SK-N-SH (cell line): ENCODE data around the gene MNT. TPM values are rescaled to one million over a fixed set of nuclear protein-coding genes. Genes with fewer than 3 reads are reported as not detected.

Experiments used
- CTCF ChIA-PET: fragments of 300-600, 350-600 bp; formaldehyde crosslinking; extraction: SDS; loops from one replicate; lab custom pipeline; 2021; lab: Yijun Ruan, JAX
- POLR2A ChIA-PET: fragments of 350-600 bp; sonication (Branson Sonifier 250); formaldehyde crosslinking; extraction: SDS; loops from one replicate; lab custom pipeline; 2020; ENCODE audit warnings: antibody characterized with exemption, inconsistent platforms; lab: Yijun Ruan, JAX
- DNase-seq: peaks from one replicate; pipeline ENCODE4 v3.0.0; 2012
- H2AFZ ChIP-seq: fragments of 200-600 bp; sonication (generic); 2 replicates; pipeline ENCODE4 v1.8.1; 2016; ENCODE audit warnings: antibody characterized with exemption, mild to moderate bottlenecking, low read depth
- H3F3A ChIP-seq: fragments of 200-600 bp; sonication (generic); replicated peaks from 2 replicates; pipeline ENCODE3; 2016; ENCODE audit warnings: antibody characterized with exemption, mild to moderate bottlenecking; ENCODE audit not compliant: insufficient read depth
- H3K27ac ChIP-seq, 2 experiments: fragments of 200-500 bp in 1 of 2; fragments of 200-600 bp in 1 of 2; sonication (Bioruptor generic) in 1 of 2; sonication (generic), shearing (Covaris generic) in 1 of 2; 2 replicates each; pipeline versions ENCODE4 v1.5.1 to v1.6.1; 2014 to 2016; ENCODE audit warnings: low read depth in 2 of 2, inconsistent platforms in 1 of 2, low read length in 1 of 2, mild to moderate bottlenecking in 1 of 2, mixed read lengths in 1 of 2
- H3K27me3 ChIP-seq: fragments of 200-600 bp; sonication (generic), shearing (Covaris generic); 2 replicates; pipeline ENCODE4 v1.6.1; 2016; ENCODE audit warnings: mixed run types; ENCODE audit not compliant: insufficient read depth
- H3K36me3 ChIP-seq, 2 experiments: fragments of 200-500 bp in 1 of 2; fragments of 200-600 bp in 1 of 2; sonication (Bioruptor generic) in 1 of 2; sonication (generic) in 1 of 2; replicated peaks in 1 of 2; 2 replicates each; pipeline versions ENCODE3 to v1.5.1; 2014 to 2016; ENCODE audit warnings: low read length in 1 of 2, mild to moderate bottlenecking in 1 of 2; ENCODE audit not compliant: insufficient read depth in 2 of 2, control insufficient read depth in 1 of 2
- H3K4me1 ChIP-seq, 2 experiments: fragments of 200-500 bp in 1 of 2; fragments of 200-600 bp in 1 of 2; sonication (Bioruptor generic) in 1 of 2; sonication (generic), shearing (Covaris generic) in 1 of 2; 2 replicates each; pipeline versions ENCODE4 v1.5.1 to v1.6.1; 2014 to 2016; ENCODE audit warnings: low read depth in 1 of 2, low read length in 1 of 2, mixed run types in 1 of 2; ENCODE audit not compliant: insufficient read depth in 2 of 2, control insufficient read depth in 1 of 2
- H3K4me2 ChIP-seq: fragments of 200-600 bp; sonication (generic), shearing (Covaris generic); 2 replicates; pipeline ENCODE4 v1.6.1; 2017; ENCODE audit warnings: mixed run types
- H3K4me3 ChIP-seq, 2 experiments: fragments of 200-500 bp in 1 of 2; fragments of 200-600 bp in 1 of 2; sonication (Bioruptor generic) in 1 of 2; sonication (generic), shearing (Covaris generic) in 1 of 2; 2 replicates each; pipeline versions ENCODE4 v1.5.1 to v1.8.1; 2014 to 2016; ENCODE audit warnings: low read depth in 2 of 2, inconsistent platforms in 1 of 2, low read length in 1 of 2, mild to moderate bottlenecking in 1 of 2, mixed read lengths in 1 of 2, moderate library complexity in 1 of 2
- H3K79me2 ChIP-seq: fragments of 200-600 bp; sonication (generic); 2 replicates; pipeline ENCODE4 v1.8.1; 2017; ENCODE audit warnings: mild to moderate bottlenecking; ENCODE audit not compliant: insufficient read depth
- H3K9ac ChIP-seq: fragments of 200-600 bp; sonication (generic); 2 replicates; pipeline ENCODE4 v1.6.1; 2017; ENCODE audit warnings: mixed run types
- H3K9me2 ChIP-seq: fragments of 200-600 bp; sonication (generic); 2 replicates; pipeline ENCODE4 v1.6.1; 2017; ENCODE audit warnings: mixed run types
- H3K9me3 ChIP-seq: fragments of 200-600 bp; sonication (generic); 2 replicates; pipeline ENCODE4 v1.6.1; 2017; ENCODE audit warnings: mixed run types, mild to moderate bottlenecking, moderate library complexity
- H4K20me1 ChIP-seq: fragments of 200-600 bp; sonication (generic); 2 replicates; pipeline ENCODE4 v1.6.1; 2017; ENCODE audit warnings: mild to moderate bottlenecking, mixed run types; ENCODE audit not compliant: insufficient read depth
- ELF1 ChIP-seq: IDR thresholded peaks from 2 replicates; pipeline ENCODE4 v1.4.0; 2012
- EZH2phosphoT487 ChIP-seq: fragments of 200-600 bp; sonication (generic); IDR thresholded peaks from 2 replicates; pipeline ENCODE4 v1.6.1; 2017; ENCODE audit warnings: low read depth, mixed run types, mild to moderate bottlenecking, antibody characterized with exemption, moderate library complexity, borderline replicate concordance
- FOSL2 ChIP-seq: IDR thresholded peaks from 2 replicates; pipeline ENCODE4 v1.4.0; 2012; ENCODE audit warnings: low read depth, mild to moderate bottlenecking, moderate library complexity, borderline replicate concordance
- FOXJ3 ChIP-seq: sonication (generic); formaldehyde crosslinking; IDR thresholded peaks from 2 replicates; pipeline ENCODE4 v1.5.1; 2020; ENCODE audit warnings: mild to moderate bottlenecking, missing genetic modification reagents
- GABPA ChIP-seq: IDR thresholded peaks from 2 replicates; pipeline ENCODE4 v1.4.0; 2012; ENCODE audit warnings: low read depth, mild to moderate bottlenecking
- GATA2 ChIP-seq: sonication (generic); formaldehyde crosslinking; IDR thresholded peaks from 2 replicates; pipeline ENCODE4 v1.5.0; 2020; ENCODE audit warnings: mild to moderate bottlenecking, missing genetic modification reagents
- MAX ChIP-seq: IDR thresholded peaks from 2 replicates; pipeline ENCODE4 v1.4.0; 2012; ENCODE audit warnings: low read depth
- MXI1 ChIP-seq: IDR thresholded peaks from 2 replicates; pipeline ENCODE4 v1.6.1; 2012; ENCODE audit warnings: mild to moderate bottlenecking, low read depth, low read length, improper control_type of control experiment
- NFIC ChIP-seq: IDR thresholded peaks from 2 replicates; pipeline ENCODE4 v1.4.0; 2012; ENCODE audit warnings: borderline replicate concordance
- NRF1 ChIP-seq: IDR thresholded peaks from 2 replicates; pipeline ENCODE4 v1.6.1; 2012; ENCODE audit warnings: low read depth, mild to moderate bottlenecking, low read length
- POLR2AphosphoS5 ChIP-seq: IDR thresholded peaks from 2 replicates; pipeline ENCODE4 v1.6.1; 2012; ENCODE audit warnings: low read depth, low read length
- RAD21 ChIP-seq: IDR thresholded peaks from 2 replicates; pipeline ENCODE4 v1.6.1; 2012; ENCODE audit warnings: mild to moderate bottlenecking, low read length
- RXRA ChIP-seq: IDR thresholded peaks from 2 replicates; pipeline ENCODE4 v1.4.0; 2012; ENCODE audit warnings: low read depth, mild to moderate bottlenecking, borderline replicate concordance
- SIN3A ChIP-seq: IDR thresholded peaks from 2 replicates; pipeline ENCODE4 v1.6.1; 2012; ENCODE audit warnings: low read depth, mild to moderate bottlenecking, low read length, moderate library complexity, borderline replicate concordance
- SMC3 ChIP-seq: IDR thresholded peaks from 2 replicates; pipeline ENCODE4 v1.6.1; 2012; ENCODE audit warnings: low read depth, low read length, improper control_type of control experiment
- TAF1 ChIP-seq: IDR thresholded peaks from 2 replicates; pipeline ENCODE4 v1.6.1; 2012; ENCODE audit warnings: low read depth, mild to moderate bottlenecking, low read length, moderate library complexity, borderline replicate concordance
- USF2 ChIP-seq: fragments of 150-350 bp; IDR thresholded peaks from 2 replicates; pipeline ENCODE4 v1.6.1; 2017; ENCODE audit warnings: antibody characterized with exemption, low read length, low read depth, borderline replicate concordance
- YY1 ChIP-seq: IDR thresholded peaks from 2 replicates; pipeline ENCODE4 v1.4.0; 2012; ENCODE audit warnings: low read depth, mild to moderate bottlenecking
- ZBTB33 ChIP-seq: IDR thresholded peaks from 2 replicates; pipeline ENCODE4 v1.4.0; 2012; ENCODE audit warnings: low read depth, borderline replicate concordance
- WGBS: methylation state at CpG from one replicate; pipeline ENCODE4 v1.1.6; 2017; ENCODE audit warnings: low lambda C conversion rate; 5-methylcytosine and 5-hydroxymethylcytosine counted together
- polyA plus RNA-seq, 3 experiments: library from polyadenylated mRNA; depleted of rRNA; stranded (reverse); fragments of >200 nt; gene quantifications; 2 replicates each; pipeline ENCODE4 v1.2.3, GENCODE V29; 2012

Gene MNT
- polyA plus RNA-seq, 1 of the 3 experiments (the other 2 are of a cell fraction) = 7.1 TPM

- no peak for TF ChIP-seq FOSL2
- TF ChIP-seq RXRA = no peak
These were observed 42.9 kb downstream of the MNT start (continued) for GRCh38 chr17:2357931-2358434.

- Histone ChIP-seq H3K9ac (no peak overlapping the region), H3K27me3 (no peaks in the 10 kb centered on the region), H3K36me3 (peaks cover 0 to 3% of the 10 kb centered on the region in 2 experiments), H3K27ac (no peak overlapping the region), H3K79me2 (peaks cover 6% of the 10 kb centered on the region; the same call in 1 of the 2 replicates), H3K4me3 (no peak overlapping the region), H3K4me2 (no peak overlapping the region), H2AFZ (no peak overlapping the region), H3K9me3 (no peaks in the 10 kb centered on the region), H3K4me1 (peaks cover 2 to 16% of the 10 kb centered on the region in 2 experiments; a peak in 2 of 4 replicates), H3F3A (peaks cover 12% of the 10 kb centered on the region)
- ChIA-PET POLR2A (no interaction called here), CTCF (no interaction called here)
- no peak for DNase-seq
- WGBS = 84% methylated on average over 4 of the region's 4 CpGs
- TF ChIP-seq GABPA = no peak
- no peak for TF ChIP-seq ZBTB33
- TF ChIP-seq USF2 = no peak
- TF ChIP-seq FOSL2 = no peak
- TF ChIP-seq, all 33 proteins: peak for 0
- Histone ChIP-seq H3K9me2 (no peaks in the 10 kb centered on the region), H4K20me1 (peaks cover 36% of the 10 kb centered on the region)
These were observed 43.6 kb downstream of the MNT start for GRCh38 chr17:2357237-2357636.

DNA sequence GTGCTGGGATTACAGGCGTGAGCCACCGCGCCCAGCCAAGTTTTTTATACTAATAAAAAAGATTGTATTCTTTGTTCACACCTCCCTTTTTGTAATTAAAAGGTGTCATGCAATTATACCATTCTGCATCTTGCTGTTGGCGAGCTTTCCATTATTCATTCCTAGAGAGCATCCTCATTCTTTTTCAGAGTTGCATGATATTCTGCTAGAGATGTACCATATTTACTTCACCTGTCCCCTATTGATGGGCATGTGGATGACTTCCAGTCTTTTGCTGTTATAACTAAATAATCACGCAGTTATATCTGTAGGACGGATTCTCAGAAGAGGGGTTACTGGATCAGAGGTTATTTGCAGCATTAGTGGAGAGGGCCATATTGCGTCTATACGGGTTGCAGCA lies 46.5 kb downstream of the MNT start:
- Histone ChIP-seq H3K36me3 (no peaks in the 10 kb centered on the region), H3K27me3 (no peaks in the 10 kb centered on the region)
- TF ChIP-seq RAD21 (no peak), EZH2phosphoT487 (no peak), YY1 (no peak), RXRA (no peak), POLR2AphosphoS5 (no peak), MXI1 (no peak), NFIC (no peak), GATA2 (no peak), SIN3A (no peak), MAX (no peak), FOSL2 (no peak), FOXJ3 (CRISPR knock-in tag) (no peak), NRF1 (no peak), TAF1 (no peak), ELF1 (no peak), SMC3 (no peak)
- TF ChIP-seq, all 33 proteins: peak for 0
- no peak for DNase-seq
- Histone ChIP-seq H3K27ac (no peak overlapping the region), H3K9me2 (no peaks in the 10 kb centered on the region), H3K4me1 (peaks cover 2 to 10% of the 10 kb centered on the region in 2 experiments; a peak in 2 of 4 replicates), H3K79me2 (peaks cover 9% of the 10 kb centered on the region; the same call in 1 of the 2 replicates), H3F3A (peaks cover 15% of the 10 kb centered on the region), H3K9me3 (no peaks in the 10 kb centered on the region), H4K20me1 (peaks cover 26% of the 10 kb centered on the region), H3K4me2 (no peak overlapping the region), H3K9ac (no peak overlapping the region), H2AFZ (no peak overlapping the region), H3K4me3 (no peak overlapping the region)
- ChIA-PET CTCF (interaction anchor here (1.1 to 4.8 kb wide), 12 partner anchors 13 to 62 kb away, joined by 3 to 88 read pairs (median 8); partner anchors contain the start of gene TSR1), POLR2A (interaction anchor here (1.5 kb wide), 1 partner anchor 58 kb away, joined by 3 read pairs; no protein-coding TSS in a partner anchor)
- 86% methylated on average over 8 of the region's 8 CpGs for WGBS
